ENCODE results near the gene ATP5MC2.
"Not testable (repeated sequence)": the region's sequence is repeated elsewhere in the genome, so short reads cannot be mapped to it uniquely, and the experiment has no call there.

ATP5MC2 gene

GRCh38 chr12:53695152-53696145 lies 19.6 kb upstream of the ATP5MC2 start:
- H3K27ac ChIP-seq (ENCODE audit: insufficient read depth, low read depth, low read length, poor library complexity, severe bottlenecking): no peak overlapping the region
- H3K36me3 ChIP-seq (ENCODE audit: control insufficient read depth, insufficient read depth, low read length): no peaks in the 10 kb centered on the region
- no peaks in the 10 kb centered on the region for H3K9me3 ChIP-seq (ENCODE audit: control insufficient read depth, low read length)
- H3K27me3 ChIP-seq (ENCODE audit: control insufficient read depth, insufficient read depth, low read length, poor library complexity, severe bottlenecking): peaks cover 67% of the 10 kb centered on the region
- WGBS, 2 experiments: 2 to 3% methylated on average over 57 of the region's 57 CpGs
- peak overlapping the region; percentile 29 for H3K4me3 ChIP-seq (ENCODE audit: insufficient read depth, low read depth, low read length)
- H3K4me1 ChIP-seq (ENCODE audit: control insufficient read depth, insufficient read depth, low read length): peaks cover 15% of the 10 kb centered on the region

GRCh38 chr12:53694756-53695151 lies 18.9 kb upstream of the ATP5MC2 start:
- peaks cover 60% of the 10 kb centered on the region for H3K27me3 ChIP-seq (ENCODE audit: control insufficient read depth, insufficient read depth, low read length, poor library complexity, severe bottlenecking)
- WGBS, 2 experiments: 6 to 9% methylated on average over 16 of the region's 16 CpGs
- H3K36me3 ChIP-seq (ENCODE audit: control insufficient read depth, insufficient read depth, low read length): no peaks in the 10 kb centered on the region
- no peaks in the 10 kb centered on the region for H3K9me3 ChIP-seq (ENCODE audit: control insufficient read depth, low read length)
- no peak overlapping the region for H3K27ac ChIP-seq (ENCODE audit: insufficient read depth, low read depth, low read length, poor library complexity, severe bottlenecking)
- peak overlapping the region; percentile 29 for H3K4me3 ChIP-seq (ENCODE audit: insufficient read depth, low read depth, low read length)
- peaks cover 15% of the 10 kb centered on the region for H3K4me1 ChIP-seq (ENCODE audit: control insufficient read depth, insufficient read depth, low read length)

- WGBS, 2 experiments: 87 to 94% methylated on average over 4 of the region's 4 CpGs
- H3K9me3 ChIP-seq (ENCODE audit: control insufficient read depth, low read length): no peaks in the 10 kb centered on the region
These were observed 12.3 kb upstream of the ATP5MC2 start for GRCh38 chr12:53688134-53688533.

GRCh38 chr12:53686436-53686835 lies 10.6 kb upstream of the ATP5MC2 start:
- H3K4me1 ChIP-seq (ENCODE audit: control insufficient read depth, insufficient read depth, low read length): no peaks in the 10 kb centered on the region
- no peaks in the 10 kb centered on the region for H3K27me3 ChIP-seq (ENCODE audit: control insufficient read depth, insufficient read depth, low read length, poor library complexity, severe bottlenecking)
- no peaks in the 10 kb centered on the region for H3K9me3 ChIP-seq (ENCODE audit: control insufficient read depth, low read length)
- H3K36me3 ChIP-seq (ENCODE audit: control insufficient read depth, insufficient read depth, low read length): no peaks in the 10 kb centered on the region
- no peak overlapping the region for H3K4me3 ChIP-seq (ENCODE audit: insufficient read depth, low read depth, low read length)
- 91 to 98% methylated on average over 2 of the region's 3 CpGs for whole genome bisulfite sequencing, 2 experiments
- H3K27ac ChIP-seq (ENCODE audit: insufficient read depth, low read depth, low read length, poor library complexity, severe bottlenecking): no peak overlapping the region

More at GRCh38 chr12:53688134-53688533, 12.3 kb upstream of the ATP5MC2 start:
- H3K27me3 ChIP-seq (ENCODE audit: control insufficient read depth, insufficient read depth, low read length, poor library complexity, severe bottlenecking): no peaks in the 10 kb centered on the region
- H3K27ac ChIP-seq (ENCODE audit: insufficient read depth, low read depth, low read length, poor library complexity, severe bottlenecking): no peak overlapping the region
- no peak overlapping the region for H3K4me3 ChIP-seq (ENCODE audit: insufficient read depth, low read depth, low read length)
- no peaks in the 10 kb centered on the region for H3K36me3 ChIP-seq (ENCODE audit: control insufficient read depth, insufficient read depth, low read length)
- no peaks in the 10 kb centered on the region for H3K4me1 ChIP-seq (ENCODE audit: control insufficient read depth, insufficient read depth, low read length)

GRCh38 chr12:53684654-53685220 lies 8.9 kb upstream of the ATP5MC2 start:
- Histone ChIP-seq H3K27ac (ENCODE audit: insufficient read depth, low read depth, low read length, poor library complexity, severe bottlenecking) (no peak overlapping the region), H3K9me3 (ENCODE audit: control insufficient read depth, low read length) (no peaks in the 10 kb centered on the region), H3K4me3 (ENCODE audit: insufficient read depth, low read depth, low read length) (no peak overlapping the region), H3K27me3 (ENCODE audit: control insufficient read depth, insufficient read depth, low read length, poor library complexity, severe bottlenecking) (no peaks in the 10 kb centered on the region), H3K4me1 (ENCODE audit: control insufficient read depth, insufficient read depth, low read length) (no peaks in the 10 kb centered on the region), H3K36me3 (ENCODE audit: control insufficient read depth, insufficient read depth, low read length) (no peaks in the 10 kb centered on the region)
- WGBS, 2 experiments: 89% methylated on average over 3 of the region's 3 CpGs

GRCh38 chr12:53683983-53684382 lies 8.1 kb upstream of the ATP5MC2 start:
- no peak overlapping the region for H3K27ac ChIP-seq (ENCODE audit: insufficient read depth, low read depth, low read length, poor library complexity, severe bottlenecking)
- H3K9me3 ChIP-seq (ENCODE audit: control insufficient read depth, low read length): no peaks in the 10 kb centered on the region
- no peaks in the 10 kb centered on the region for H3K4me1 ChIP-seq (ENCODE audit: control insufficient read depth, insufficient read depth, low read length)
- no peaks in the 10 kb centered on the region for H3K36me3 ChIP-seq (ENCODE audit: control insufficient read depth, insufficient read depth, low read length)
- no peak overlapping the region for H3K4me3 ChIP-seq (ENCODE audit: insufficient read depth, low read depth, low read length)
- no peaks in the 10 kb centered on the region for H3K27me3 ChIP-seq (ENCODE audit: control insufficient read depth, insufficient read depth, low read length, poor library complexity, severe bottlenecking)
- 86 to 91% methylated on average over 9 of the region's 9 CpGs for WGBS, 2 experiments

GRCh38 chr12:53683494-53683893 lies 7.6 kb upstream of the ATP5MC2 start:
- WGBS, 2 experiments: 73 to 84% methylated on average over 2 of the region's 2 CpGs
- H3K4me1 ChIP-seq (ENCODE audit: control insufficient read depth, insufficient read depth, low read length): peaks cover 3% of the 10 kb centered on the region
- H3K27me3 ChIP-seq (ENCODE audit: control insufficient read depth, insufficient read depth, low read length, poor library complexity, severe bottlenecking): no peaks in the 10 kb centered on the region
- H3K9me3 ChIP-seq (ENCODE audit: control insufficient read depth, low read length): no peaks in the 10 kb centered on the region
- no peaks in the 10 kb centered on the region for H3K36me3 ChIP-seq (ENCODE audit: control insufficient read depth, insufficient read depth, low read length)
- H3K27ac ChIP-seq (ENCODE audit: insufficient read depth, low read depth, low read length, poor library complexity, severe bottlenecking): no peak overlapping the region
- no peak overlapping the region for H3K4me3 ChIP-seq (ENCODE audit: insufficient read depth, low read depth, low read length)

GRCh38 chr12:53680061-53680460 lies 4.2 kb upstream of the ATP5MC2 start:
- H3K27me3 ChIP-seq (ENCODE audit: control insufficient read depth, insufficient read depth, low read length, poor library complexity, severe bottlenecking); H3K36me3 ChIP-seq (ENCODE audit: control insufficient read depth, insufficient read depth, low read length); H3K9me3 ChIP-seq (ENCODE audit: control insufficient read depth, low read length); H3K4me3 ChIP-seq (ENCODE audit: insufficient read depth, low read depth, low read length); H3K27ac ChIP-seq (ENCODE audit: insufficient read depth, low read depth, low read length, poor library complexity, severe bottlenecking): not testable (repeated sequence)
- WGBS, 2 experiments: 90 to 96% methylated on average over 4 to 5 of the region's 5 CpGs
- H3K4me1 ChIP-seq (ENCODE audit: control insufficient read depth, insufficient read depth, low read length): peaks cover 16% of the 10 kb centered on the region

- Histone ChIP-seq H3K4me3 (ENCODE audit: insufficient read depth, low read depth, low read length) (peak overlapping the region; percentile 77), H3K9me3 (ENCODE audit: control insufficient read depth, low read length) (no peaks in the 10 kb centered on the region), H3K27me3 (ENCODE audit: control insufficient read depth, insufficient read depth, low read length, poor library complexity, severe bottlenecking) (no peaks in the 10 kb centered on the region), H3K27ac (ENCODE audit: insufficient read depth, low read depth, low read length, poor library complexity, severe bottlenecking) (peak overlapping the region; percentile 96), H3K4me1 (ENCODE audit: control insufficient read depth, insufficient read depth, low read length) (peaks cover 21% of the 10 kb centered on the region), H3K36me3 (ENCODE audit: control insufficient read depth, insufficient read depth, low read length) (peaks cover 6% of the 10 kb centered on the region)
- WGBS, 2 experiments: 73 to 74% methylated on average over 5 of the region's 5 CpGs
These were observed 1.9 kb upstream of the ATP5MC2 start for GRCh38 chr12:53677800-53678148.

- WGBS, 2 experiments: 5% methylated on average over 51 of the region's 51 CpGs
- peaks cover 21% of the 10 kb centered on the region for H3K4me1 ChIP-seq (ENCODE audit: control insufficient read depth, insufficient read depth, low read length)
- no peaks in the 10 kb centered on the region for H3K9me3 ChIP-seq (ENCODE audit: control insufficient read depth, low read length)
- H3K27ac ChIP-seq (ENCODE audit: insufficient read depth, low read depth, low read length, poor library complexity, severe bottlenecking): peak overlapping the region; percentile 96
- peaks cover 10% of the 10 kb centered on the region for H3K36me3 ChIP-seq (ENCODE audit: control insufficient read depth, insufficient read depth, low read length)
- H3K4me3 ChIP-seq (ENCODE audit: insufficient read depth, low read depth, low read length): peak overlapping the region; percentile 77
- H3K27me3 ChIP-seq (ENCODE audit: control insufficient read depth, insufficient read depth, low read length, poor library complexity, severe bottlenecking): no peaks in the 10 kb centered on the region
These were observed 1.3 kb upstream of the ATP5MC2 start for GRCh38 chr12:53677016-53677799.
